Spleen (tissue), 11 donors: ENCODE data around the gene RETREG1. TPM values are rescaled to one million over a fixed set of nuclear protein-coding genes. Genes with fewer than 3 reads are reported as not detected.

ENCODE experiments used
- DNase-seq: peaks from one replicate; pipeline ENCODE4 v3.0.0-alpha.2; 2020
- H3K27ac ChIP-seq, 8 donors: fragments of 200-600 bp; sonication (generic) in 7 of 8; 1 replicate in 4 of 8; 2 replicates in 4 of 8; pipeline versions ENCODE4 v1.5.0 to v1.8.0; 2016 to 2021; ENCODE audit warnings: inconsistent platforms in 4 of 8, mild to moderate bottlenecking in 4 of 8, moderate library complexity in 1 of 8
- H3K27me3 ChIP-seq, 7 donors: fragments of 200-600 bp; sonication (generic) in 6 of 7; replicated peaks in 1 of 7; 1 replicate in 4 of 7; 2 replicates in 3 of 7; pipeline versions ENCODE4 v1.5.0 to v1.8.0; 2016 to 2021; ENCODE audit warnings: inconsistent platforms in 3 of 7, mild to moderate bottlenecking in 1 of 7
- H3K36me3 ChIP-seq, 6 donors: fragments of 200-600 bp; sonication (generic) in 5 of 6; 1 replicate in 4 of 6; 2 replicates in 2 of 6; pipeline versions ENCODE4 v1.5.0 to v1.8.0; 2016 to 2021; ENCODE audit warnings: inconsistent platforms in 2 of 6
- H3K4me1 ChIP-seq, 6 donors: fragments of 200-600 bp; sonication (generic) in 5 of 6; 1 replicate in 3 of 6; 2 replicates in 3 of 6; pipeline versions ENCODE4 v1.5.0 to v1.8.0; 2016 to 2021; ENCODE audit warnings: inconsistent platforms in 3 of 6
- H3K4me3 ChIP-seq, 8 donors: fragments of 200-600 bp; sonication (generic) in 7 of 8; 1 replicate in 4 of 8; 2 replicates in 4 of 8; pipeline versions ENCODE4 v1.5.0 to v1.8.0; 2016 to 2021; ENCODE audit warnings: inconsistent platforms in 4 of 8, mild to moderate bottlenecking in 4 of 8, moderate library complexity in 2 of 8
- H3K9me3 ChIP-seq, 8 donors: fragments of 200-600 bp; sonication (generic) in 7 of 8; 1 replicate in 4 of 8; 2 replicates in 4 of 8; pipeline versions ENCODE4 v1.5.0 to v1.8.0; 2016 to 2021; ENCODE audit warnings: inconsistent platforms in 4 of 8
- CTCF ChIP-seq, 11 experiments: fragments of 200-600 bp in 7 of 11; fragments of 450-650 bp in 4 of 11; sonication (generic) in 4 of 11; IDR thresholded peaks in 8 of 11; conservative IDR thresholded peaks in 3 of 11; 1 replicate in 7 of 11; 2 replicates in 4 of 11; pipeline versions ENCODE4 v1.4.0 to v1.8.0; 2016 to 2021; ENCODE audit warnings: antibody characterized with exemption in 11 of 11, inconsistent platforms in 4 of 11, mild to moderate bottlenecking in 1 of 11
- POLR2A ChIP-seq, 3 donors: fragments of 450-650 bp; IDR thresholded peaks; one replicate each; pipeline ENCODE4 v1.5.1; 2017; ENCODE audit warnings: antibody characterized with exemption in 3 of 3, mild to moderate bottlenecking in 1 of 3
- POLR2AphosphoS5 ChIP-seq, 3 donors: sonication (generic); formaldehyde crosslinking; IDR thresholded peaks; one replicate each; pipeline ENCODE4 v1.5.1; 2017; ENCODE audit warnings: antibody characterized with exemption in 3 of 3
- WGBS, 5 donors: extraction: QIAGEN DNeasy Blood & Tissue Kit in 3 of 5; methylation state at CpG; one replicate each; pipeline versions ENCODE4 v1.1.5 to v1.1.7; 2013 to 2018; 5-methylcytosine and 5-hydroxymethylcytosine counted together
- intact Hi-C: fragments of 100-400 bp; cut with DNase I; formaldehyde crosslinking; loops from one replicate; pipeline ENCODE4 v1.15.0; 2023; ENCODE audit warnings: low total_unique reads
- polyA plus RNA-seq, 3 donors: library from polyadenylated mRNA; stranded (reverse); fragments of 200-250 nt; gene quantifications; one replicate each; pipeline ENCODE4 v1.2.1, GENCODE V29; 2013
- total RNA-seq, 7 donors: library from RNA; depleted of rRNA in 3 of 7; stranded (reverse); fragments of >200 nt in 3 of 7; fragmentation: NEBNext Ultra II Directional in 4 of 7; extraction: Animal tissue kit (Norgen Biotek cat#: 25700) in 4 of 7; gene quantifications; one replicate each; pipeline versions ENCODE4 v1.1.0 to v1.2.1, GENCODE V29; 2016 to 2021
- donor health status: healthy with polysubstance abuse.
- donor health status: DM: no; HTN: no; CAD: no; lungs with moderate emphysema.
- donor health status: DM: no; HTN: no; CAD: no.
- donor health status: Bipolar disorder and iron deficiency.
- donor health status: healthy.
- donor health status: DM: no; HTN: no; CAD: no.
- donor health status: DM: yes; HTN: yes; CAD: no.

RETREG1 gene
- total and polyA plus RNA-seq, 10 donors, result 2.5 to 9.0 (median 5.1) TPM

- H3K36me3 ChIP-seq, result no peaks in the 10 kb centered on the region
- no peaks in the 10 kb centered on the region for H3K27me3 ChIP-seq
- no peak overlapping the region for H3K27ac ChIP-seq
- peaks cover 0 to 17% (median 9%) of the 10 kb centered on the region in 6 donors for H3K4me1 ChIP-seq
- DNase-seq, result no peak
- intact Hi-C loops, result no loop called here
- no peak overlapping the region for H3K4me3 ChIP-seq
- TF ChIP-seq POLR2AphosphoS5 (IDR thresholded peaks at IDR 0.05) (no peak), CTCF (IDR thresholded peaks at IDR 0.05 in 8 of 11, conservative IDR thresholded peaks at IDR 0.05 in 3 of 11) (no peak)
- no peaks in the 10 kb centered on the region for H3K9me3 ChIP-seq
- 71 to 93% (median 90%) methylated on average over 6 of the region's 6 CpGs for WGBS, 5 donors
Measured at GRCh38 chr5:16603701-16604100, 13.1 kb downstream of the RETREG1 start.

- peaks cover 0 to 17% (median 9%) of the 10 kb centered on the region in 6 donors for H3K4me1 ChIP-seq
- intact Hi-C loops, result no loop called here
- no peak overlapping the region for H3K4me3 ChIP-seq
- no peak overlapping the region for H3K27ac ChIP-seq
- H3K36me3 ChIP-seq, result no peaks in the 10 kb centered on the region
- WGBS, 5 donors, result 80 to 89% (median 83%) methylated on average over 5 of the region's 5 CpGs
- H3K27me3 ChIP-seq, result no peaks in the 10 kb centered on the region
- H3K9me3 ChIP-seq, result no peaks in the 10 kb centered on the region
- TF ChIP-seq POLR2AphosphoS5 (IDR thresholded peaks at IDR 0.05) (no peak), POLR2A (IDR thresholded peaks at IDR 0.05) (no peak), CTCF (IDR thresholded peaks at IDR 0.05 in 8 of 11, conservative IDR thresholded peaks at IDR 0.05 in 3 of 11) (no peak)
- DNase-seq, result no peak
Measured at GRCh38 chr5:16603295-16603694, 13.5 kb downstream of the RETREG1 start.

GRCh38 chr5:16602182-16602581, 14.6 kb downstream of the RETREG1 start:
- 78 to 93% (median 86%) methylated on average over 10 of the region's 10 CpGs for WGBS, 5 donors
- TF ChIP-seq POLR2AphosphoS5 (IDR thresholded peaks at IDR 0.05), result no peak
- no peak for TF ChIP-seq POLR2A (IDR thresholded peaks at IDR 0.05)
- TF ChIP-seq CTCF (IDR thresholded peaks at IDR 0.05 in 8 of 11, conservative IDR thresholded peaks at IDR 0.05 in 3 of 11), result no peak
- Histone ChIP-seq H3K9me3 (no peaks in the 10 kb centered on the region), H3K27ac (no peak overlapping the region), H3K27me3 (no peaks in the 10 kb centered on the region), H3K4me1 (peaks cover 0 to 17% (median 9%) of the 10 kb centered on the region in 6 donors), H3K4me3 (no peak overlapping the region), H3K36me3 (no peaks in the 10 kb centered on the region)
- no peak for DNase-seq
- intact Hi-C loops, result no loop called here

GRCh38 chr5:16600946-16601345, 15.9 kb downstream of the RETREG1 start:
- intact Hi-C loops, result no loop called here
- DNase-seq, result no peak
- Histone ChIP-seq H3K9me3 (no peaks in the 10 kb centered on the region), H3K27ac (no peak overlapping the region), H3K27me3 (no peaks in the 10 kb centered on the region), H3K4me3 (no peak overlapping the region), H3K4me1 (peaks cover 0 to 17% (median 9%) of the 10 kb centered on the region in 6 donors), H3K36me3 (no peaks in the 10 kb centered on the region)
- TF ChIP-seq CTCF (IDR thresholded peaks at IDR 0.05 in 8 of 11, conservative IDR thresholded peaks at IDR 0.05 in 3 of 11), result no peak
- no peak for TF ChIP-seq POLR2AphosphoS5 (IDR thresholded peaks at IDR 0.05)
- TF ChIP-seq POLR2A (IDR thresholded peaks at IDR 0.05), result no peak
- WGBS, 5 donors, result 72 to 83% (median 75%) methylated on average over 5 of the region's 5 CpGs
